GM18499 (cell line): ENCODE measurements around the gene RPRM.
"Not testable (repeated sequence)": the region's sequence is repeated elsewhere in the genome, so short reads cannot be mapped to it uniquely, and the experiment has no call there.

Experiments used
- ATAC-seq: cut with Tn5 transposase; IDR thresholded peaks from one replicate; pipeline ENCODE4 v1.9.1; 2021; ENCODE audit warnings: moderate number of reproducible peaks; ENCODE audit not compliant: insufficient read depth, unreplicated experiment

The RPRM gene

GRCh38 chr2:153462338-153462859, 16.2 kb downstream of the RPRM start:
- no peak for ATAC-seq

- no peak for ATAC-seq
Measured at GRCh38 chr2:153461453-153461852, 17.1 kb downstream of the RPRM start.

DNA sequence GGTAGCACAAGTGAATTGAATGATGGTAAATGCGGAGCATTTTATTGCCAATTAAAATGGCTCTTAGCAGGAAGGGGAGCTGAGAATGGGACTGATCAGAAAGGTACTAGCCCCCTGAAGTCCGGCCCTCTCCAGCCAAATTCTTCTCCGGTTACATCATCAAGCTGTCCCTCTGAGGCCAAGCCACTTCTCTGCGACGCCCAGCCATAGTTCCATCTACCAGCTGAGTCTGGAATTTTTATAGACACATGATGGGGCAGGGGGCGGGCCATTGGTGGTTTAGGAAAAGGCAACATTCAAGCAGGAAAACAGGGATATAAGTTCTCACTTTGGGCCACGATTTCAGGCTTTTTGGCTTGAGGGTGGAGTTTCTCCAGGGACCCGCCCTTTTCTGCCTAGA, 22.7 kb downstream of the RPRM start:
- ATAC-seq, result no peak

- no peak for ATAC-seq
Measured at GRCh38 chr2:153455403-153455802, 23.2 kb downstream of the RPRM start.

DNA sequence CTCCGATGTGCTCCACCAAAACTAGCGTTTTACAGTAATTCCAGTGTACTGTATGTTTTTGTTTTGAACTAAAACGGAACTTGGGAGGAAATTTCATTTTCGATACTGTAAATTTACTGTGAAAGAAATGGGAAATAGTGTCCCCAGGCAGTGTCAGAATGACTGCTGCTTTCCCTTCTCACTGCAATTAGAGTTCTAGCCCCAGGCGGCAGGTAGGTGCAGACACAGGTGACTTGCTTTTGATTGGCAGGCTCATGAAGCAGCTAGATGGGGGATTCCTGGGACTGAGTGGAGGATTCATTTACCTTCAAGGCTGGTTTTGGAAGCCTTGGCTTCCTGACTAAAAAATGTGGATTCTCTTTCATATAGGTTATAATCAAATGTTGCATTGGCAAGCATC, 27.0 kb downstream of the RPRM start:
- no peak for ATAC-seq

GRCh38 chr2:153443106-153443505, 35.5 kb downstream of the RPRM start:
- ATAC-seq, result no peak

DNA sequence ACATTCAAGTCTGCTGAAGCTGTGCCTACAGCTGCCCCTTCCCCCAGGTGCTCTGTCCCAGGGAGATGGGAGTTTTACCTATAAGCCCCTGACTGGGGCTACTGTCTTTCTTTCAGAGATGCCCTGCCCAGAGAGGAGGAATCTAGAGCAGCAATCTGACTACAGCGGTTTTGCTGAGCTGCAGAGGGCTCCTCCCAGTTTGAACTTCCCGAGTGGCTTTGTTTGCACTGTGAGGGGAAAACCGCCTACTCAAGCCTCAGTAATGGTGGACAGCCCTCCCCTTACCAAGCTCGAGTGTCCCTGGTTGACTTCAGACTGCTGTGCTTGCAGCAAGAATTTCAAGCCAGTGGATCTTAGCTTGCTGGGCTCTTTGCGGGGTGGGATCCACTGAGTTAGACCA, 35.9 kb downstream of the RPRM start:
- ATAC-seq, result not testable (repeated sequence)

DNA sequence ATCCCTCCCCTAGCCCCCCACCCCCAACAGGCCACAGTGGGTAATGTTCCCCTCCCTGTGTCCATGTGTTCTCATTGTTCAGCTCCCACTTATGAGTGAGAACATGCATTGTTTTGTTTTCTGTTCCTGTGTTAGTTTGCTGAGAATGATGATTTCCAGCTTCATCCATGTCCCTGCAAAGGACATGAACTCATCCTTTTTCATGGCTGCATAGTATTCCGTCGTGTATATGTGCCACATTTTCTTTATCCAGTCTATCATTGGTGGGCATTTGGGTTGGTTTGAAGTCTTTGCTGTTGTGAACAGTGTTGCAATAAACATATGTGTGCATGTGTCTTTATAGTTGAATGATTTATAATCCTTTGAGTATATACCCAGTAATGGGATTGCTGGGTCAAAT, 38.5 kb downstream of the RPRM start:
- not testable (repeated sequence) for ATAC-seq

DNA sequence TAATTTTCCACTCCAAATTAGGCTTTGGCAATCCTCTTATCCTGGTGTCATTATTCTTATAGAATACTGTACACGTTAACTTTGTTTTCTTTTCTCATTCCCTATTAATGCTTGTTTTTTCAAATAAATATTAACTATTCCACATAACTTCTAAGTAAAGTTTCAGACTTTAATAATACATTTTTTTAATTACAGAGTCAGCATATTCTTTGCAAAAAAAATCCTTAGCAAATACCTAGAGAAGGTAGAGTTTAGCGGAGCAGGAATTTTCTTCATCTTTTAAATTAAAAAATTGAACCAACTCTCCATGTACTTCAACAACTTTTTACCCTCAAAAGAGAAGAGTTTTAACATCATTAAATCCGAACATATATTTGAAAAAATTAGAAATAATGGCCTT, 45.2 kb downstream of the RPRM start:
- ATAC-seq, result no peak

- ATAC-seq, result no peak
Measured at GRCh38 chr2:153432381-153432780, 46.2 kb downstream of the RPRM start.

DNA sequence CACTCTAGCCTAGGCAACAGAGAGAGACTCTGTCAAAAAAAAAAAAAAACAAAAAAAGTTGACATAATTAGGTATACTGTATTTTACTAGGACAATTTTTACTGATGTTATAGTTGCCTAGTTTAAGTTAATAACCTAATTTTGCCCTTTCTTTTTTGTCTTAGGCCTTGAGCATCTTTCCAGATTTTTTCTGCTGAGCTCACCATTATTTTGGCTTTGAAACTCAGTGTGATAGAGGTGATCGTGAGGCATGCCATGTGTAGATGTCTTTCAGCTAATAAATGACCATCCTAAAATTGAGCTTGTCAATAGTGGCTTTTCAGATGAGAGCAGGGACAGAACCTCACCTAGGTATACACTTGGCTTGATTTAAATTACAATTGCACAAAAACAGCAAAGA, 47.4 kb downstream of the RPRM start:
- ATAC-seq, result no peak
